HL-60 (cell line): ENCODE data around the gene TBC1D30.

Source experiments
- POLR2AphosphoS5 ChIP-seq: IDR thresholded peaks from 2 replicates; pipeline ENCODE4 v1.6.1; 2012; ENCODE audit warnings: low read depth
- TF ChIP-seq, protein P1 (sequence below): IDR thresholded peaks from one replicate; pipeline ENCODE4 v1.5.1; 2011; ENCODE audit warnings: low read length, control low read depth, inconsistent platforms; ENCODE audit not compliant: insufficient read depth

GRCh38 chr12:64858882-64859605 lies 34.6 kb downstream of the TBC1D30 start:
- TF ChIP-seq, protein P1, sequence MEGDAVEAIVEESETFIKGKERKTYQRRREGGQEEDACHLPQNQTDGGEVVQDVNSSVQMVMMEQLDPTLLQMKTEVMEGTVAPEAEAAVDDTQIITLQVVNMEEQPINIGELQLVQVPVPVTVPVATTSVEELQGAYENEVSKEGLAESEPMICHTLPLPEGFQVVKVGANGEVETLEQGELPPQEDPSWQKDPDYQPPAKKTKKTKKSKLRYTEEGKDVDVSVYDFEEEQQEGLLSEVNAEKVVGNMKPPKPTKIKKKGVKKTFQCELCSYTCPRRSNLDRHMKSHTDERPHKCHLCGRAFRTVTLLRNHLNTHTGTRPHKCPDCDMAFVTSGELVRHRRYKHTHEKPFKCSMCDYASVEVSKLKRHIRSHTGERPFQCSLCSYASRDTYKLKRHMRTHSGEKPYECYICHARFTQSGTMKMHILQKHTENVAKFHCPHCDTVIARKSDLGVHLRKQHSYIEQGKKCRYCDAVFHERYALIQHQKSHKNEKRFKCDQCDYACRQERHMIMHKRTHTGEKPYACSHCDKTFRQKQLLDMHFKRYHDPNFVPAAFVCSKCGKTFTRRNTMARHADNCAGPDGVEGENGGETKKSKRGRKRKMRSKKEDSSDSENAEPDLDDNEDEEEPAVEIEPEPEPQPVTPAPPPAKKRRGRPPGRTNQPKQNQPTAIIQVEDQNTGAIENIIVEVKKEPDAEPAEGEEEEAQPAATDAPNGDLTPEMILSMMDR: no peak
- TF ChIP-seq POLR2AphosphoS5: no peak
